HG02870 (cell line): Measurements from ENCODE around the gene SMTNL2.
"Not testable (repeated sequence)": the region's sequence is repeated elsewhere in the genome, so short reads cannot be mapped to it uniquely, and the experiment has no call there.

Experiments used
- ATAC-seq: cut with Tn5 transposase; IDR thresholded peaks from one replicate; pipeline ENCODE4 v1.9.1; 2021; ENCODE audit warnings: mild to moderate bottlenecking, moderate library complexity; ENCODE audit not compliant: unreplicated experiment

The SMTNL2 gene

DNA sequence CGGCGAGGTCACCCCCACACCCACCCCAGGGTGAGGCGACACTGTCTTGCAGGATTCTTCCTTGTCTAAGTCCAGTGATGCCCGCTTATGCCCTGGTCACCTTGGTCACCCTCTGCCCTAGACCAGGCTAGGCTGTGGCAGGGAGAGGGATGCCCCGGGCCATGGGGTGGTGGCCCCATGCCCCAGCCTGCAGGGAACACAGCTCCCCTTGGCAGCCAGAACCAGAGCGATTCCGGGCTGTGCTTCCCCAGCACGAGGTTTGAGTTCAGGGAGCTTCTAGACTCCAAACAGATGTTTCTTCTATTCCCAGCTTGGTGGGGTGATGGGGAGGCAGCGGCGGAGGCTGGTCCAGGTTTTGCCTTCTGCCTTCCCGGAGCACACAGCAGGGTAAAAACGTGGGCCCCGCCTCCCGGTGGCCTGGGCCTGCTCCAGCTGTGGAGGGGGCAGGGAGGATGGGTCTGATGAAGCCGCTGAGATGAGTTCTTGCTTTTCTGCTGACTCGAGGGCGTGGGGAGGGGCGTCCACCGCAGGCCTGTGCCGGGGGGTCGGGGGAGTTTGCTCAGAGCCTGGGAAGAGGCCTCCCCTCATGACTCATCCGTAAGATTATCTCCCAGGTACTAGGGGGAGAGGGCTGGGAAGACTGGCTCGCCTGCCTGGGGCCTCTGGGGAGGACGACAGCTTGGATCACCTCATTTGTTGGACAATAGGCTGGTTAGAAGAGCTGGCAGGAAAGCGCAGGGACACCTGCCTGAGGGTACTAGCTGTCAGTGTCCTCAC lies 15.4 kb downstream of the SMTNL2 start:
- ATAC-seq, result no peak

DNA sequence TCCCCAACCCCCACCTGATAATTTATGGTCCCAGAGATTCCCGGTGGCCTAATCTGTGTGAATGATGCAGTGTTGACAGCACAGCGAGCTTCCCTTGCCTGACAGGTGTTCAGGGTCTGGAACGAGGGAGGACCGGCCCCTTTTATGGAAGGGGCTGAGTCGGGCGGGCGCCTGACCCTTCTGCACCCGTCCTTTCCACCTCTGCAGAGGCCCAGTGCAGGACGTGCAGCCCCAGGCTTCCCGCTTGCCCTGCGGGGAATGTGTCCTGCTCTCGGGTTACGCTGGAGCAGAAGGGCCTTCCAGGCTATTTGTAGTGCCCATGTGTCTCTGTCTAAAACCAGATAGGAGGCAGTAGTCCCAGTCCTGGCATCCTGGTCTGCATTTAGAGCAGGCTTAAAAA lies 16.2 kb downstream of the SMTNL2 start:
- no peak for ATAC-seq

DNA sequence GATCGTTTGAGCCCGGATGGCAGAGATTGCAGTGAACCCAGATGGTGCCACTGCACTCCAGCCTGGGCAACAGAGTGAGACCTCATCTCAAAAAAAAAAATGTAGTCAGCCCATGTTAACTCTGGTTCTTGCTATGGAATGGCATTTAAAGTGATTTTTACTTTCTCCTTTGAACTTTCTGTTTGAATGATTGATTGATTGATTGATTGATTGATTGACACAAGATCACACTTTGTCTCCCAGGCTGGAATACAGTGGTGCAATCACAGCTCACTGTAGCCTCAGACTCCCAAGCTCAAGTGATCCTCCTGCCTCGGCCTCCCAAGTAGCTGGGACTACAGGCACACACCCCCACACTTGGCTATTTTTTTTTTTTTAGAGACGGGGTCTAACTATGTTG lies 17.0 kb downstream of the SMTNL2 start:
- no peak for ATAC-seq

DNA sequence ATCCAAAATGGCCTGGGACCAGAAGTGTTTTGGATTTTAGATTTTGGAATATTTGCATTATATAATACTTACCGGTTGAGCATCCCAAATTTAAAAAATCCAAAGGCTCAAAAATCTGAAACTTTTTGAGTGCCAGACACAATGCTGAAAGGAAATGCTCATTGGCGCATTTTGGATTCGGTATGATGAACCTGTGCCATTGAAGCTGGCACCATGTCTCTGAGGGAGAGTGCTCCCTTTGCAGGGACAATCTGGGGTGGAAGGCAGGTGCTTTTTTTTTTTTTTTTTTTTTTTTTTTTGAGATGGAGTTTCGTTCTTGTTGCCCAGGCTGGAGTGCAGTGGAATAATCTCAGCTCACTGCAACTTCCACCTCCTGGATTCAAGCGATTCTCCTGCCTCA lies 17.7 kb downstream of the SMTNL2 start:
- no peak for ATAC-seq

DNA sequence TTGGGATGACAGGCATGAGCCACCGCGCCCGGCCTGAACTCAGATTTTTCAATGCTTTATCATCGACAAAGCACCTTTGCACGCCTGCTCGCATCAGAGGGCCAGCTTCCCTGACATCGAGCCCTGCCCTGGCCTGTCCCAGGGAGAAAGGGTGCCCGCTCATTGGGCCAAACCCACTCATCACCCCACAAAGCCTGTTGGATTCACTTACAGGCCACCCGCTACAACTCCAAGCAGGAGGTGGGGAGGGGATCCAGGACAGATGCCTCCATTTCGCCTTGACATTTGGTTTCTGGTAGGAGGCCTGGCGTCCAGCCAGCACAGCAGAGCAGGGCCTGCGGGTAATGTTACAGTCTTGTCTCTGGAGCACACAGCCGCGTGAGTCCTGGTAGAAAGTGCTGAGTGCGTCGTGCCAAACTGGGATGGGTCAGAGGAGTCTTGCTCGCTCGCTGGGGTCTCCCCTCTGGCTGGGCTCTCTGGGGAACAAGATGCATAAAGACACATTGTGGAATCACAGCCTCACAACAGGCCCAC lies 19.8 kb downstream of the SMTNL2 start:
- ATAC-seq, result no peak

DNA sequence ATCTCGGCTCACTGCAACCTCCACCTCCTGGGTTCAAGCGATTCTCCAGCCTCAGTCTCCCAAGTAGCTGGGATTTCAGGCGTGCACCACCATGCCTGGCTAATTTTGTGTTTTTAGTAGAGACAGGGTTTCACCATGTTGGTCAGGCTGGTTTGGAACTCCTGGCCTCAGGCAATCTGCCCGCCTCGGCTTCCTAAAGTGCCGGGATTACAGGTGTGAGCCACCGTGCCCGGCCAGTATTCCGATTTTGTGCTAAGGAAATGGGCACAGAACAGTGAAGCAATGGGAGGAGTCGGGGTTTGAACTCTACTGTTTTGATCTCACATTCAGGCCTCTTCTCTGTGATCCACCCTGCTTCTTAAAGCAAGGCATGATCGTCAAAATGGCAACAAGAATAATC lies 20.4 kb downstream of the SMTNL2 start:
- not testable (repeated sequence) for ATAC-seq

DNA sequence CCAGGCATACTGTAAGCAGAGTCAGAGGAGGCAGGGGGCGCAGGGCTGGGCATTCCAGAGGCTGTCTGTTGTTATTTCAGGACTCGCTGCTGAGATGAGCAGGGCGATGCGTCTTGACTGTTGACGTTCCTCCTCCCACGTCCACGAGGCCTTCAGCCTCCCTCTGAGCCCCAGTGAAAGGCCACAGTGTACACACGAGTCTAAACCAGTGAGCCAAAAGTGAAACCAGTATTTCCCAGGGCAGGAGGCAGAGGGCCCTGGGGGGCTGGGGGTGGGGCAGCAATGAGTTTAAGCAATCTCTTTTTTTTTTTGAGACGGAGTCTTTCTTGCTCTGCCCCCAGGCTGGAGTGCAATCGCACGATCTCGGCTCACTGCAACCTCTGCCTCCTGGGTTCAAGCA lies 21.5 kb downstream of the SMTNL2 start:
- no peak for ATAC-seq

DNA sequence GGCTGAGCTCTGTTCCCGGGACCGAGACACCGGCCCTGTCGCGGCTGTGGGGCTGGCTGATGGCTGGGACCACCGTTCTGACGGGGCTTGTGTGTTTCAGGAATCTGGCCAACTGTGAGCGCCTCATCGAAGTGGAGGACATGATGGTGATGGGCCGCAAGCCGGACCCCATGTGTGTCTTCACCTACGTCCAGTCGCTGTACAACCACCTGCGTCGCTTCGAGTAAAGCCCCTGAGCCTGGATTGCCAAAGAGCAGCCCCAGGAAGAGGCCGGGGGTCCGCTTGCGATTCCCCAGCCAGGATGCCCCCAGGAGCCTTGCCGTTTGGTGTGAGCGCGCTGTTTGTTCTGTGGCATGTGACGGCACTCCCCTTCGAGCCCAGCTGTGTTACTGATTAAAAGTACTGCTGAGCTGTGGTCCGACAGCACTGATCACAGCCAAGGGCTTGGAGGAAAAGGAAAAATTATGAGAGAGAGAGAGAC lies 23.0 kb downstream of the SMTNL2 start:
- no peak for ATAC-seq

DNA sequence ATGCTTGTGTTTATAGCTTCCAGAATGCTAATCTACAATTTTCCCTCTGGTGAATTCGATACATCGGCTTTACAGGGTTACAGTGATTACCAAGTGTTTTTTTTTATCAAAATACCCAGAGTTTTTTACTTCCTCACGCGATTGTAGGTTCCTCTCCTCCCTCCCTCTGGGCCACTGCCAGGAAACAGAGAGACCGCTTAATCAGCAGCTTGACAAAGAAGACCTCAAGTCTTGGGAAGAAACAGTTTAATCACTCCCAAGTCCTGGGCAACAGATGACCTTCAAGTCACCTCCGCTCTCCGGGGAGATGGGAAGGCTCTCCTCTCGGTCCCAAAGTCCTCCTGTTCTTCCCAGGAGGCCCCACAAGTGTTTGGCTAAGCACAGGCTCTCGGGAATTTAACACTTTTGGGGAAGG lies 23.5 kb downstream of the SMTNL2 start:
- no peak for ATAC-seq

DNA sequence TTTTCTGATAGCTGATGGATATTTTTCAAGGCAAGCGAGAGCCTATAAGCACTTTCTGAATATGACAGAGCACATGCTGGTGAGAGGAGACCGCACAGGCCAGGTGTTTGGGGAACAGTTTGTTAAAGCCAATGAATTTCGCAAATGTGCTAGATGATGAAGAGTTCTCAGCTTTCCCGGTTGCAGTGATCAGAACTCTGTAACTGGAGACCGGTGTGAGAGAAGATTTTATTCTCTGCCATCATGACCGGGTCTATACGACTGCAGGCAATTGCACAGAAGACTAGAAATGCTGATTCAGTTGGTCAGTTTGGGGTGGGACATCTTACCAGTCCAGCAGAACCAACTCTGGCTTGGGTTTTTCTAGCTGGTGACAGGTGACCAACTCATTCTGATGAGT lies 25.4 kb downstream of the SMTNL2 start:
- no peak for ATAC-seq

DNA sequence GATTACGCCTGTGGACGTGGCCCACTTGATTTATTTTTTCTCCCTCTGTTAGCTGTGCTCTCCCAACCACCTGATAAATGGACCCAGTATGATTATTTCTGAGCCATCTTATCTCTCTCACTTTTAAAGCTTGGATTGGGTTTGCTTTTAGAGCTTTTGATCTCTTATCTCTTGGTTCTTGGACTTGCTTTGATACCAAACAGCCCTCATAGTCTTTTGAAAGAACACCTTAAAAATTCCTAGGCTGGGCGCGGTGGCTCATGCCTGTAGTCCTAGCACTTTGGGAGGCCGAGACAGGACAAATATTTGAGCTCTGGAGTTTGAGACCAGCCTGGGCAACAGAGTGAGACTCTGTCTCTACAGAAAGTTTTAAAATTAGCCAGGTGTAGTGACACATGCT lies 25.8 kb downstream of the SMTNL2 start:
- ATAC-seq, result no peak

DNA sequence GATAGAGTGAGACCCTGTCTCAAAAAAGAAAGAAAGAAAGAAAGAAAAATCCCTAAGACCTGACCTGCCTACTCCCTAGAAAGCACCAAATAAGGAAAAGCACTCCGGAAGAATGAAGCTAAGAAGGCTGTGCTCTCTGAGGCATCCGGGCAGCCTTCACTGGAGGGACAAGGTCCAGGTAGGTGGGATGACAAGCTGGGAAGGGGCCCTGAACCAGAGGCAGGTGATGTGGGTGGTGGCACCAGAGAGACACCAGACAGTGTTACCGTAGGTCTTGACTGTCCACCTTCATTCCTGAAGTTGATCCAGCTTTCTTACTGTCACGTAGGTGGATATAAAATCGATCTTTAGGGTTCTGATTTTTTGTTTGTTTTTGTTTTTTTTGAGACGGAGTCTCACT lies 26.3 kb downstream of the SMTNL2 start:
- no peak for ATAC-seq

DNA sequence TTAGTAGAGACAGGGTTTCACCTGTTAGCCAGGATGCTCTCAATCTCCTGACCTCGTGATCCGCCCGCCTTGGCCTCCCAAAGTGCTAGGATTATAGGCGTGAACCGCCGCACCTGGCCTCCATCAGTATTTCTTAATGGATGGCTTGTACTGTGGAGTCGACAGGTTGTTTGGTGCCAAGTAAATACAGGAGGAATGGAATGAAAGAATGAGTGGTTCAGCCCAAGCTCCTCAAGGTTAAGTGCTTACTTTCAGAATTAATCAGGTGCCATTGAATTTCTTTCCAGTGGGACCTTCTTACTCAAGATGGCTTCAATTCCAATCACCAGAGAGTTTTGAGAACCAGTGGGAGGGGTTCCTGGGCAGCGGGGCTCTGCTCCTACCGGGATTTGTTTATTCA lies 32.1 kb downstream of the SMTNL2 start:
- ATAC-seq, result no peak

DNA sequence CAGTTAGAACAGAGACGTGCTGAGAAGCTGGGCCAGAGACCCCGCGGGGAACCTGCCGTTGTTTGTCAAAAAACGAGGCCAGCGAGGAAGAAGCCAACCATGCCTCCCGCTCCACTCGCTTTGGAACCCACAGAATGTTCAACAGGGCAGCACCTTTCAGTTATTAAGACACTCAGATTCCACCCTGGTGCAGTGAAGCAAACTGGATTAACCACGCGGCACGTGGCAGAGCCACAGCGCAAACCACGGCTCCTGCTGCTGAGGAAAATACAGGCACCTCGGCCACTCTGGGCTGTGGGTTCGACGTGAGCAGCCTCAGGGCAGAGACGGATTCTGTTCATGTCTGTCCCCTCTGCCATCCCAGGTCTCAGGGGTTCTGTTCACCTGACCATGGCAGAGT lies 32.8 kb downstream of the SMTNL2 start:
- ATAC-seq, result no peak

DNA sequence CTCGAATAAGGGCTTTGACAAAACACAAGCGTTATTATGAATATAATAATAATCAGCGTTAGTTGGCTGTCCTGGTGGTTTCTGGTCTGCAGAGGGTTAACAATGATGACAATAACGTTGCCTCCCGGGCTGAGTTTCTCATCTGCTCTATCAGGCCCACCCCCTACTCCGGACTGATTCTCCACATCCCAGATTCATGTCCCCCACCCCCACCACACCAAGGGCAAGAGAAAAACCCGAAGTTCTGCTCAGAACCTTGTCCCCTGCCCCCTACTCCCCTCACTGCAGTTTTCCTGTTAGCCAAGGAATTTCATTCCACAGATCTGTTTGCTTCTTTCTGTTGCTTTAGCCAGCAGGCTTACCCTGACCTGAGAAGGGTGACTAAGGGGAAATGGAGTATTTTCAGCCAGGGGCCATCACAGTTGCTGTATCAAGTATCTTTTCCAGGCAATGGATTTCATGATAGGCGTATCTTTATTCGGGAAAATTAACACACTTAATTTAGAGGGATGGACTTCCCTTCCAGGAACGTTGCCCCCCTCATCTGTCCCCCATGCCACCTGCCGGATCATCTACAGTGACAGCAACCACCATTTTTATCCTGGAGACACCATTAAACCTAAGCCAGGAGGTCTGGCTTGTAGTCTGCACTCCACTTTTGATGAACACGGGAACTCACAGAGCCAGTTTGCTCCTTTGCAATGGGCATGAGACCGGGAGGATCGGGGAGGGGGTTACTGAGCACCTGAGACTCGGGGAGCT lies 33.4 kb downstream of the SMTNL2 start:
- ATAC-seq, result no peak

DNA sequence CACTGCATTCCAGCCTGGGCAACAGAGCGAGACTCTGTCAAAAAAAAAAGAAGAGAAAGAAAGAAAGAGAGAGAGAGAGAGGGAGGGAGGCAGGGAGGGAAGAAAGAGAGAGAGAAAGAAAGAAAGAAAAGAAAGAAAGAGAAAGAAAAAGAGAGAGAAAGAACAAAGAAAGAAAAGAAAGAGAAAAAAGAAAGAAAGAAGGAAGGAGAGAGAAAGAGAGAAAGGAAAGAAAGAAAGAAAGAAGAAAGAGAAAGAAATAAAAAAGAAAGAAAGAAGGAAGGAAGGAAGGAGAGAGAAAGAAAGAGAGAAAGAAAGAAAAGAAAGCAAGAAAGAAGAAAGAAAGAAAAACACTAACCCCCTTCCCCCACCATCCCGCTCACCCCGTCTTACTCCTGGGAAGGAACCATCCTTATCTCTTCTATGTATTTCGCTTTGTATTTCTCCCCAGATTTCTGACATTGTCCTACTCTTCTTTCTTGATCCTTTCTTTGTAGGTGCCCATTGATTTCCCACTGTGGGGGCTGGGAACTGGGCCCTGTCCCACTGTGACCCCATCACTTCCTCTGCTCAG lies 36.3 kb downstream of the SMTNL2 start:
- no peak for ATAC-seq

DNA sequence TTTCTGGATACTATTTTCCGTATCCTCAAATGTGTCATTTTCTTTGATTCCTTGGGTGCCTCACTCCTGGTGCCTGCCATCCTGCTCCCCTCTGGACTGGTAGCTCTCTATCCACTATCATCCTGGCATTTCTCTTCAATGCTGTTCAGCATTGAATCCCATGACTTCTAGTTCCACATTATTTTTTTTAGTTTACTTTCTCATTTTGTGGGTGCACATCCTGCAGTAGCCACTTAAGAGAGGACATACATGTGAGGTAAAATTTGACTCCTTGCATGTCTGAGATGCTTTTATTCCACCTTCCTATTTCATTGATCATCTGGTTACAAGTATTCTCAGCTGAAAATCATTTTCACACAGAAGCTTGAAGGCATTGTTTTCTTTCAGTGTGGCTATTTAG lies 38.0 kb downstream of the SMTNL2 start:
- ATAC-seq, result no peak

DNA sequence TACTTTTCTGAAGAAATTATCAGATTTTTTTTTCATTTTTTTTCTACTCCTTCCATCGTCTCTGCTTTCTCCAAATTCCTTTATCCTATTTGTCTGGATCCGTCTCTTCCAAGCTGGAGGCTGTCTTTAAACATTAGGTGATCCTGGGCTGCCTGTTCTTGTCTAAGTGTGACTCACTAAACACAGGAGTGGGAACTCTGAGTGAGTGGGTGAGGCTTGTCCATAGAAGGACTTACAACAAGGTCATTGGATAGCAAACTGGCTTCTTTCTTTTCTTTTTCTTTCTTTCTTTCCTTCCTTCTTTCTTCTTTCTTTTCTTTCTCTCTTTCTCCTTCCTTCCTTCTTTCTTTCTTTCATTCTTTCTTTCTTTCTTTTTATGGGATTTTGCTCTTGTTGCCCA lies 38.9 kb downstream of the SMTNL2 start:
- ATAC-seq, result no peak

DNA sequence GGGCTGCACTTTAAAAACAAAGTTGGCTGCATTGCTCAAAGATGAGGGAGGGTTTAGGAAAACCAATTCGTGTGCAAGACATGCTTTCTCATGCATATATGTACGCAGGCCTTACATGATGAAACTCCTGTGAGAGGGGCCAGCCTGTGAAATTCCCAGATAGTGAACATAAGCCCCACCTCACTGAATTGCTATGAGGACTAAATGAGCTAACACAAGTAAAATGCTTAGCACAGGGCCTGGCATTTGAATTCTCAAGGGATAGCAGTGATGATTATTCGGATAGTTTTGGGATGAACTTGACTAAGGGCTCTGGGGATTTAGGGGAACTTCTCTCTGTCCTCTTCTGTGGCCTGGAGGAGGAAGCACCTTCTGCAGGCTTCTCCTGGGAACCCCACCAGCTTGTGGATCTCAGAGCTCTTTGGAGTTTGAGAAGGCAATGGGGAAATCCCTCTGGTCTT lies 40.2 kb downstream of the SMTNL2 start:
- ATAC-seq, result not testable (repeated sequence)

DNA sequence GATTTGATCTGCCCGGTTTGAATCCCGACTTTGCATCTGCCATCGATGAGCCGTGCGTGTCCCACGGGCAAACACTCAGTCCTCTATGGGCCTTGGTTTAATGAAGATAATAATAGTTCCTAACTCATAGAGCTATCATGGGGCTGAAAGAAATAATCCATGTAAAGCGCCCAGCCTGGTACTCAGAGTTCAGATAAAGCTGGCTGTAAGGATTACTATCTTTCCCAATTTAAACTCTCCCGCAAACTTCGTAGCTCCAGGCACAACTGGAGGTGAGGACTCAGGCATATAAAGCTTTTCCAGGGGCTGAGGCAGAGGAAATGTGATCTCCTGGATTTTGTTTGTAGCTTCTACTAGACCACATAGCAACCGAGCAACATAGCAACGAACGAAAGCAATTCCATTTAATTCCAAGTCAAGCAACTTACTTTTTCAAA lies 40.9 kb downstream of the SMTNL2 start:
- ATAC-seq, result no peak

DNA sequence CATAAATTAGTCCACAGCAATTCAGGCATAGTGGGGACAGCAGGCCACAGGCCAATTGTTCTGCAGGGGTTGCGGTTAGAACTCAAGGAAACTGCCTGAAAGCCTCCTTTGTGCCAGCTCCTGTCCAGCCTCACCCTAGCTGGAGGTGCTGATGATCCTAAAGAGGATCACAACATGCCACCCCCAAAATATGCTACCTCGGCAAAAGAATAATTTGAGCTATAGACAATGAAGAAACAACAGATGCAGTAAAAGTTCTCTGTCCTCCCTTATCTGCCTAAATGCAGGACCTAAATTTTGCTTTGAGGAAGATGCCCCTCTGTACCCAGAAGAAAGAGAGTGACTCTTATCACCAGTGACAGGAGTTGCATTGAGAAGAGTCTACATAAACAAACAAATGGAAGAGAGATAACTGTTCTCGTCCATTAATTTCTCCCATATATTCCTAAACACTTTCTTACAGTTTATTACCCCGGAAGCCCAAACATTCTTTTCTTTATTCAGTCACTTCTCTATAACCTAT lies 42.5 kb downstream of the SMTNL2 start:
- ATAC-seq, result no peak
